ENCODE data around the gene RALA. TPM values are rescaled to one million over a fixed set of nuclear protein-coding genes. Genes with fewer than 3 reads are reported as not detected.

The RALA gene
- total RNA-seq, 6 experiments from 2014 or later, result 7.5 to 13.8 (median 12.4) TPM

DNA sequence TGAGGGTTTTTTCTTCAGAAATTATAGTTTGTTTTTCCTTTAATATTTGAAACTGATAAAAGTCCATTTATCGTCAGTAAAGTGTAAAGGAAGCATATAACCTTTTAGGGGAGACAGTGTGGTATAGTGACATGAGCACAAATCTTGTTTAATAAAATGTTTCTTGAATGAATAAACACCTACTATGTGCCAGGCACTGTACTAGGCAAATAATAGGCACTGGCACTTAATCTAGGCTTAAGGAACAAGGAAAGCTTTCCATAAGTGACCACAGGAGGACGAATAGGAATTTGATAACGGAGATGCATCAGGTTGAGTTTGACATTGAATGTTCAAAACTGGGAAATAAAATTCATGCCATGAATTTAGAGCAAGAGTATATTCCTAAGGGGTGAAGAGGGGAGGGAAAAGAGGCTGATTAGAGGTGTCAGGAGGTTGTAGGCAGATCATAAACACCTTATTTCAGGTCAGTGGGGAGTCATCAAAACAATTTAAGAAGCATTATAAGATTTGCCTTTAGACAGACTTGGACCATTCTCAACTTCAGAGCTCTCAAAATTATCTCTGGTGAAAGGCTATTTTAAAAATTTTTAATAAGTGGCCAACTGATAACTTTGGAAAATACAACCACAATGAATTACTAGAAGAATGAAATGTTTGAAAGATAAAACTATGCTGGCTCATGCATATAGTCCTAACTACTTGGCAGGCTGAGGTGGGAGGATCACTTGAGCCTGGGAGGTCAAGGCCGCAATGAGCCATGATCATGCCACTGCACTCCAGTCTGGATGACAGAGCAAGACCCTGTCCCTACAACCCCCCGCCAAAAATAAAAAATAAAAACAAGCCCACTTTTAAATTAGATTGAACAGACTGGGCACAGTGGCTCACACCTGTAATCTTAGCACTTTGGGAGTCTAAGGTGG is 22.4 kb downstream of the RALA start:
- intact Hi-C loops (cut with DNase I), result no loop called here
- DNase-seq (no peak), ATAC-seq (no peak)
- Histone ChIP-seq H3K27ac (no peak overlapping the region), H3K27me3 (no peaks in the 10 kb centered on the region), H3K4me1 (peaks cover 0 to 5% (median under 1%) of the 10 kb centered on the region in 4 donors), H3K9me3 (no peaks in the 10 kb centered on the region), H3K4me3 (no peak overlapping the region), H3K36me3 (no peaks in the 10 kb centered on the region)
- WGBS (ENCODE audit: insufficient coverage, low coverage, low lambda C conversion rate, missing lambda C conversion rate), result 66% methylated on average over 5 of the region's 5 CpGs
- TF ChIP-seq CTCF (IDR thresholded peaks at IDR 0.05) (no peak), POLR2A (IDR thresholded peaks at IDR 0.05) (no peak)

- intact Hi-C loops (cut with DNase I), result no loop called here
- ATAC-seq (no peak), DNase-seq (no peak)
- Histone ChIP-seq H3K4me3 (no peak overlapping the region), H3K9me3 (no peaks in the 10 kb centered on the region), H3K36me3 (no peaks in the 10 kb centered on the region), H3K27ac (no peak overlapping the region), H3K4me1 (peaks cover 0 to 5% (median 0%) of the 10 kb centered on the region in 4 donors), H3K27me3 (no peaks in the 10 kb centered on the region)
- TF ChIP-seq POLR2A (IDR thresholded peaks at IDR 0.05) (no peak), CTCF (IDR thresholded peaks at IDR 0.05) (no peak)
Observed at GRCh38 chr7:39647816-39648215, 24.4 kb downstream of the RALA start.

DNA sequence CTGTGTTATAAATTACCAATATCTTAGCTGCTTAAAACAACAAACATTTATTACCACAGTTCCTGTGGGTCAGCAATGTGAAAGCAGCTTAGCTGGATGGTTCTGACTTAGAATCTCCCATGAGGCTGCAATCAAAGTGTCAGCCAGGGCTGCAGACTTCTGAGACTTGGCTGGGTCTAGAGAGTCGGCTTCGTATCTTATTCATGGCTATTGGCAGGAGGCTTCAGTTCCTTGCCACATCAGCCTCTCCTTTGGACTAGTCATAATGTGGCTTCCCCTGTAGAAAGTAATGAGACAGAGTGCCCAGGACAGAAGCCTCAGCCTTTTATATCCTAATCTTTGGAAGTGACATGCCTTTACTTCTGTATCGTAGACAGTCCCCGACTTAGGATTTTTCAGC is 27.3 kb downstream of the RALA start:
- DNase-seq, result no peak
- no peak for TF ChIP-seq CTCF (IDR thresholded peaks at IDR 0.05)
- TF ChIP-seq POLR2A (IDR thresholded peaks at IDR 0.05), result no peak
- peaks cover 0 to 3% (median 0%) of the 10 kb centered on the region in 4 donors for H3K4me1 ChIP-seq
- peak in 1 of 4 donors; percentile 11 for ATAC-seq
- H3K36me3 ChIP-seq, result no peaks in the 10 kb centered on the region
- H3K4me3 ChIP-seq, result no peak overlapping the region
- H3K27me3 ChIP-seq, result no peaks in the 10 kb centered on the region
- 78% methylated on average over 4 of the region's 4 CpGs for WGBS (ENCODE audit: insufficient coverage, low coverage, low lambda C conversion rate, missing lambda C conversion rate)
- intact Hi-C loops (cut with DNase I), result no loop called here
- no peak overlapping the region for H3K27ac ChIP-seq
- H3K9me3 ChIP-seq, result no peaks in the 10 kb centered on the region

- TF ChIP-seq CTCF (IDR thresholded peaks at IDR 0.05) (no peak), POLR2A (IDR thresholded peaks at IDR 0.05) (no peak)
- ATAC-seq (no peak), DNase-seq (no peak)
- no peaks in the 10 kb centered on the region for H3K9me3 ChIP-seq
- no peaks in the 10 kb centered on the region for H3K4me1 ChIP-seq
- H3K27me3 ChIP-seq, result no peaks in the 10 kb centered on the region
- intact Hi-C loops (cut with DNase I), result no loop called here
- H3K4me3 ChIP-seq, result no peak overlapping the region
- H3K36me3 ChIP-seq, result no peaks in the 10 kb centered on the region
- no peak overlapping the region for H3K27ac ChIP-seq
- WGBS (ENCODE audit: insufficient coverage, low coverage, low lambda C conversion rate, missing lambda C conversion rate), result 84% methylated on average over 3 of the region's 3 CpGs
Observed at GRCh38 chr7:39651265-39651664, 27.9 kb downstream of the RALA start.
